ENCODE measurements around the gene OPA3.

Gene OPA3

GRCh38 chr19:45567609-45568008 lies 17.0 kb downstream of the OPA3 start:
- no peak for DNase-seq

GRCh38 chr19:45564131-45564780 lies 20.3 kb downstream of the OPA3 start:
- DNase-seq: no peak

- no peak for DNase-seq
These were observed 23.9 kb downstream of the OPA3 start for GRCh38 chr19:45560686-45561085.

GRCh38 chr19:45560038-45560437 lies 24.6 kb downstream of the OPA3 start:
- no peak for DNase-seq

- peak in 31 of 51 donors; percentile 1 to 63 (median 32) for DNase-seq
These were observed 26.2 kb downstream of the OPA3 start for GRCh38 chr19:45558399-45558878.

- DNase-seq: no peak
These were observed 27.8 kb downstream of the OPA3 start for GRCh38 chr19:45556835-45557234.

- DNase-seq: no peak
These were observed 30.1 kb downstream of the OPA3 start for GRCh38 chr19:45554481-45554880.

GRCh38 chr19:45553464-45553863 lies 31.1 kb downstream of the OPA3 start:
- DNase-seq: peak in 2 of 51 donors; percentile 3 to 13

GRCh38 chr19:45547965-45548609 lies 36.5 kb downstream of the OPA3 start:
- peak in 4 of 51 donors; percentile 1 to 12 (median 5) for DNase-seq

GRCh38 chr19:45547211-45547770 lies 37.3 kb downstream of the OPA3 start:
- no peak for DNase-seq

- no peak for DNase-seq
These were observed 42.4 kb downstream of the OPA3 start for GRCh38 chr19:45542234-45542668.

- no peak for DNase-seq
These were observed 45.1 kb downstream of the OPA3 start for GRCh38 chr19:45539459-45539858.

- DNase-seq: no peak
These were observed 53.3 kb downstream of the OPA3 start for GRCh38 chr19:45531349-45531748.

- no peak for DNase-seq
These were observed 55.2 kb downstream of the OPA3 start for GRCh38 chr19:45529420-45529785.

- peak in 29 of 51 donors; percentile 17 to 72 (median 45) for DNase-seq
These were observed 55.7 kb downstream of the OPA3 start for GRCh38 chr19:45528744-45529419.

GRCh38 chr19:45528149-45528743 lies 56.4 kb downstream of the OPA3 start:
- peak in 5 of 51 donors; percentile 9 to 65 (median 19) for DNase-seq

GRCh38 chr19:45527731-45528130 lies 56.9 kb downstream of the OPA3 start:
- no peak for DNase-seq

- no peak for DNase-seq
These were observed 57.6 kb downstream of the OPA3 start for GRCh38 chr19:45526971-45527370.

GRCh38 chr19:45526143-45526542 lies 58.5 kb downstream of the OPA3 start:
- peak in 36 of 51 donors; percentile 9 to 82 (median 47) for DNase-seq

- peak in 19 of 51 donors; percentile 6 to 55 (median 25) for DNase-seq
These were observed 60.0 kb downstream of the OPA3 start for GRCh38 chr19:45524575-45525129.

GRCh38 chr19:45523642-45524256 lies 60.9 kb downstream of the OPA3 start:
- peak in 46 of 51 donors; percentile 20 to 82 (median 64) for DNase-seq
